Epithelial cell of esophagus (primary cell): Measurements from ENCODE around the gene DNAH11.

Experiments used
- DNase-seq: peaks from one replicate; pipeline ENCODE4 v3.0.0; 2010; ENCODE audit warnings: low read depth
- H3K4me3 ChIP-seq: 2 replicates; pipeline ENCODE4 v1.5.1; 2011; ENCODE audit warnings: mild to moderate bottlenecking, low read length, control low read depth
- TF ChIP-seq, protein P1 (sequence below): IDR thresholded peaks from 2 replicates; pipeline ENCODE4 v1.5.1; 2011; ENCODE audit warnings: low read depth, mild to moderate bottlenecking, low read length, control low read depth, inconsistent platforms; ENCODE audit not compliant: insufficient read depth; ENCODE audit errors: missing control alignments

Gene DNAH11

DNA sequence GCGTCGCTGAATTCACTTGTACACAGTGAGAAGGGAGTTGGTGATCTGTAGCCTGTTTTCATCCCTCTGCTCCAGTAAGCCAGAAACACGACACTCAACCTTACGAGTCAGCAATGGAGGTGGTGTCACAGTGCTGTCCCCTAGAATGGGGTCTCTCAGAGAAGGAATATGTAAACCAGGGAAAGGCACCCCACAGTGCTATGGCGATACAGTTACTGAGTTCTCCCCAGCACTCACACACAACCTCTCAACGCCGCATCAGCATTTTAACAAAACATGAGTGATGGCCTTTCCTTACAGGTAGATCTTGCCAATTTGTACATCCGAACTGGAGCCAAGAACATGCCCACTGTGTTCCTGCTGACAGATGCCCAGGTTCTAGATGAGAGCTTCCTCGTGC is 206.5 kb downstream of the DNAH11 start:
- H3K4me3 ChIP-seq = no peak overlapping the region
- DNase-seq = no peak
- TF ChIP-seq, protein P1, sequence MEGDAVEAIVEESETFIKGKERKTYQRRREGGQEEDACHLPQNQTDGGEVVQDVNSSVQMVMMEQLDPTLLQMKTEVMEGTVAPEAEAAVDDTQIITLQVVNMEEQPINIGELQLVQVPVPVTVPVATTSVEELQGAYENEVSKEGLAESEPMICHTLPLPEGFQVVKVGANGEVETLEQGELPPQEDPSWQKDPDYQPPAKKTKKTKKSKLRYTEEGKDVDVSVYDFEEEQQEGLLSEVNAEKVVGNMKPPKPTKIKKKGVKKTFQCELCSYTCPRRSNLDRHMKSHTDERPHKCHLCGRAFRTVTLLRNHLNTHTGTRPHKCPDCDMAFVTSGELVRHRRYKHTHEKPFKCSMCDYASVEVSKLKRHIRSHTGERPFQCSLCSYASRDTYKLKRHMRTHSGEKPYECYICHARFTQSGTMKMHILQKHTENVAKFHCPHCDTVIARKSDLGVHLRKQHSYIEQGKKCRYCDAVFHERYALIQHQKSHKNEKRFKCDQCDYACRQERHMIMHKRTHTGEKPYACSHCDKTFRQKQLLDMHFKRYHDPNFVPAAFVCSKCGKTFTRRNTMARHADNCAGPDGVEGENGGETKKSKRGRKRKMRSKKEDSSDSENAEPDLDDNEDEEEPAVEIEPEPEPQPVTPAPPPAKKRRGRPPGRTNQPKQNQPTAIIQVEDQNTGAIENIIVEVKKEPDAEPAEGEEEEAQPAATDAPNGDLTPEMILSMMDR = no peak

DNA sequence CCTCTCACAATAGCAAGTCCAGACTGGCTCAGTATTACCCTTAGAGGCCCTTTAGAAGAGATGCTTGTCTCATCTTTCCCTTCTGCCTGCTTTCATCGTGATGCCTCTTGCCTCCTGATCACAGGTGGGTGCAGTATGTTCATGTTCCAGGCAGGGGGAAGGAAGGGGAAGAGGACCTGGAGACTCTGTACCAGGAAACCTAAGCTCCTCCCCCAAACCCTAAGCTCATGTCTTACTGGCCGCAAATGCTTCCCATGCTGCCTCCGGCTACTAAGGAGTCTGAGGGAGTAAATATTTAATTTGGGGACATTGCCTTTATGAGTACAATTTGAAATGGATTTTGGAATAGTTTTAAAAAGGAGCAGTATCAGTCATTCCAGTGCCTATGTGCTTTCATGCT is 210.2 kb downstream of the DNAH11 start:
- peak; percentile 19 for DNase-seq
- TF ChIP-seq, protein P1 = no peak
- no peak overlapping the region for H3K4me3 ChIP-seq

DNA sequence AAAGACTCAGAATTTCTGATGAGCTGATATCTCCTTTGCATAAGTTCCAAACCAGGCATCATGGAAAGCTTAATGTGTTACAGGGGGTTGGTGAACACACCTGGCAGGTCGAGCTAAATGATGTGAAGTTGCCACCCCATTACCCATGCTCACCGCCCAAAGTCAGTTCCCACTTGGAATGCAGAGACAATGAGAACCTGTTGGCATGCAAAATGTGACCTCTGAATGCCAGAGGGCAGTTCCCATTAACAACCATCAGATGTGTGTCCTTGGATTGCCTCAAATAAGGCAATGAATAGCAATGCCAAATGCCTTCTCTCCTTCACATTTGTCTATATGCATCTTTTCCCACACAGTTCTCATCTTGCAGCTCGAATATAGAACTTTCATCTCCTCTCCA is 212.1 kb downstream of the DNAH11 start:
- no peak for DNase-seq
- no peak overlapping the region for H3K4me3 ChIP-seq
- TF ChIP-seq, protein P1 = no peak

DNA sequence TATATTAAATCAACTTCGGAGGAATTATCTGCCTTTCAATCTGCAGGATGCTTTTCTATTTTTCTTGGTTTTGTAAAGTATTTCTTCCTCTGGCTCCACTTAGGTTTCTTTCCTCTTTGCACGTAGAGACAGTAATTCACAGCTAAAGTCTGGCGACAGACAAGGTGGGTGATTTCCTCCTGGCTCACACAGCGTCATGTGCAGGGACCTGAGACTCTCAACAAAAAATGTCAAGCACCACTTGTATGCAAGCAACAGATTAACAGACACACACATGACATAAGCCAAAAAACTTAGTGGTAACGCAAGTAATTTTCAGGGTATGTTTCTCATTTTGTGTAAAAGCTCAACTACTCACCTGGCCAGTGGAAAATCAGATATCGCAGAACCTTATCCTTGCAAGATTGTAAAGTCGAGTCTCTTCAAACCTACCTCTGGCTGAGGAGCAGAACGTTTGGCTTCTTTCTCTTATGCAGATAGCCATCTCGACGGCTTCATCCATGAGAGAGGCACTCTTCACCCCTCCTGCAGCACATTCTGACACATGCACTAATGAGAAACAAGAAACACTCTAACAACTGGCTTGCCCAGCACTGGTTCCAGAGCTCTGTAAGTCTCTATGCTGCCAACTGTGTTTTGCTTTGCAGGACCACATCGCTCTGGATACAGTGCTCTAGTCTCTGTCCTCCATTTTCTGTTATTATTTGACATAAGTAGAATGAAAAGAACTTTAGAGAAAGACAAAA is 214.9 kb downstream of the DNAH11 start:
- TF ChIP-seq, protein P1 = no peak
- H3K4me3 ChIP-seq = no peak overlapping the region
- DNase-seq = no peak

DNA sequence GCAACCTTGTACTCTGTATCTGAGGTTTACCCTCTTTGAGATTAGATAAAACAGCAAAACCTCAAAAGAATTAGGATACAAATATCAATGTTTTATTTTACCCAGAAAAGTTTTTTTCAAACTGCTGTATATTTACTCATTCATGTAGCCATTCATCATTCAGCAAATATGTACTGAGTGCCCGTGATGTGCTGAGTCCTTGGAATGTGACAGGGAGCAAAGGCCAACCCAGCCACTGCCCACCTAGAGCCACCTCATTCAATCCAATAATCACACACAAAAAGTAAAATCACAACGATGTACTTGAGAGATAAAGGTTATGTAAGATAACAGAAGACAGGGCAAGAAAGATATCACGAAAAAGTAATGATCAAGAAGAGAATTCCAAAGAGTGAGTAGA is 215.4 kb downstream of the DNAH11 start:
- H3K4me3 ChIP-seq = no peak overlapping the region
- DNase-seq = no peak
- TF ChIP-seq, protein P1 = no peak

DNA sequence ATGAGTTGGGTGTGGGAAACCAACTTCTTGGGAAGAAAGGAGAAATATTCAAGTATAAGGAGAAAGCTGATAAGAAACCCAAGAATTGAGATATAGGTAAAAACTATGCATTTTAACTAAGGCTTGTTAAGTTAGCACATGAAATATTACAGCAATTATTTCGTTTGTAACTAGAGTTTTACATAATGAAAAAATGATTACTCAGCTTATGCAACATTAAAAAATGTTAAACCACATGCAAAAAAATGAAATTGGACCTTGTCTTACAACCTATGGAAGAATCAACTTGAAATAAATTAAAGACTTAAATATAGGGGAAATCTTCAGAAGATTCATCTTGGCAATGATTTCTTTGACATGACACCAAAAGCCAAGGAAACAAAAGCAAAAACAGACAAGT is 219.6 kb downstream of the DNAH11 start:
- TF ChIP-seq, protein P1 = no peak
- DNase-seq = no peak

DNA sequence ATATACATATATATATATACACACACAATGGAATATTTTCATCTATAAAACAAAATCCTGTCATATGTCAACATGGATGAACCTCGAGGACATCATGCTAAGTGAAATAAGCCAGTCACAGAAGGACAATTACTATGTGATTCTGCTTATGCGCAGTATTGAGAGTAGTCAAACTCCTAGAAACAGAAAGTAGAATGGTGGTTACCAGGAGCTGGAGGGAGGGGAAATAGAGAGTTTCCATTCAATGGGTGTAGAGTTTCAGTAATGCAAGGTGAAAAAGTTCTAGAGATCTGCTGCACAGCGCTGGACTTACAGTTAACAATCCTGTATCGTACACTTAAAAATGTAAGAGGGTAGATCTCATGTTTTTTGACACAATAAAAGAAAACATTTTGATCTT is 221.0 kb downstream of the DNAH11 start:
- no peak overlapping the region for H3K4me3 ChIP-seq
- TF ChIP-seq, protein P1 = no peak
- no peak for DNase-seq

More for the DNA sequence above, 219.6 kb downstream of the DNAH11 start:
- no peak overlapping the region for H3K4me3 ChIP-seq
